T-cell (primary cell): Measurements from ENCODE around the gene ISM1. TPM values are rescaled to one million over a fixed set of nuclear protein-coding genes. Genes with fewer than 3 reads are reported as not detected.

Experiments used
- ATAC-seq, 4 experiments: fragments of 200-7000 bp in 3 of 4; fragments of 150-1000 bp in 1 of 4; cut with Tn5 transposase; replicated peaks in 1 of 4; 1 replicate in 3 of 4; 2 replicates in 1 of 4; pipeline ENCODE4 v1.10.0; 2021; ENCODE audit warnings: moderate library complexity in 3 of 4, mild to moderate bottlenecking in 2 of 4, moderate number of reproducible peaks in 1 of 4
- CTCF ChIA-PET, 2 donors: fragments of 300-600 bp; sonication (Branson Sonifier 250); formaldehyde crosslinking; loops; one replicate each; lab custom pipeline; 2022; ENCODE audit warnings: antibody characterized with exemption in 2 of 2; lab: Charles Lee
- POLR2A ChIA-PET, 2 donors: fragments of 300-600 bp; sonication (Branson Sonifier 250); formaldehyde crosslinking; loops; one replicate each; lab custom pipeline; 2022; ENCODE audit warnings: antibody characterized with exemption in 2 of 2; lab: Charles Lee
- DNase-seq, 35 experiments: peaks; one replicate each; pipeline versions ENCODE4 v3.0.0 to v3.0.0-alpha.2; 2013 to 2023
- H3K27ac ChIP-seq: one replicate; pipeline ENCODE4 v1.5.1; 2013; ENCODE audit warnings: low read length
- H3K27me3 ChIP-seq, 2 experiments: replicated peaks in 1 of 2; 1 replicate in 1 of 2; 2 replicates in 1 of 2; pipeline versions ENCODE4 v1.6.1 to v1.7.0; 2013; ENCODE audit warnings: low read length in 1 of 2, mixed read lengths in 1 of 2; ENCODE audit not compliant: control insufficient read depth in 2 of 2, insufficient read depth in 2 of 2; ENCODE audit errors: extremely low read depth in 1 of 2
- H3K36me3 ChIP-seq, 2 donors: 1 replicate in 1 of 2; 2 replicates in 1 of 2; pipeline versions ENCODE4 v1.6.1 to v1.7.0; 2013; ENCODE audit warnings: low read length in 1 of 2; ENCODE audit not compliant: control insufficient read depth in 2 of 2, insufficient read depth in 1 of 2; ENCODE audit errors: extremely low read depth in 1 of 2
- H3K4me1 ChIP-seq, 2 experiments: 1 replicate in 1 of 2; 2 replicates in 1 of 2; pipeline versions ENCODE4 v1.6.1 to v1.7.0; 2013; ENCODE audit warnings: low read length in 2 of 2, mixed read lengths in 1 of 2; ENCODE audit not compliant: insufficient read depth in 2 of 2, control insufficient read depth in 1 of 2; ENCODE audit errors: extremely low read depth in 1 of 2
- H3K4me3 ChIP-seq, 2 donors: 1 replicate in 1 of 2; 2 replicates in 1 of 2; pipeline versions ENCODE4 v1.5.1 to v1.7.0; 2013; ENCODE audit warnings: mild to moderate bottlenecking in 2 of 2, low read length in 1 of 2, moderate library complexity in 1 of 2; ENCODE audit not compliant: control insufficient read depth in 1 of 2; ENCODE audit errors: extremely low read depth in 1 of 2
- H3K9me3 ChIP-seq: 2 replicates; pipeline ENCODE4 v1.7.0; 2013
- H3K27ac Mint-ChIP-seq, 2 donors: one replicate each; pipeline ENCODE4 v1.8.0; 2020 to 2021; ENCODE audit warnings: mild to moderate bottlenecking in 2 of 2, mixed read lengths in 2 of 2
- H3K27me3 Mint-ChIP-seq, 2 donors: one replicate each; pipeline ENCODE4 v1.8.0; 2021 to 2022; ENCODE audit warnings: mixed read lengths in 2 of 2
- H3K36me3 Mint-ChIP-seq: one replicate; pipeline ENCODE4 v1.8.0; 2021; ENCODE audit warnings: mixed read lengths
- H3K4me1 Mint-ChIP-seq, 3 donors: one replicate each; pipeline ENCODE4 v1.8.0; 2020 to 2022; ENCODE audit warnings: mixed read lengths in 3 of 3, mild to moderate bottlenecking in 1 of 3
- H3K4me3 Mint-ChIP-seq, 3 donors: one replicate each; pipeline ENCODE4 v1.8.0; 2020 to 2022; ENCODE audit warnings: mild to moderate bottlenecking in 3 of 3, mixed read lengths in 3 of 3, moderate library complexity in 3 of 3
- H3K9me3 Mint-ChIP-seq, 3 donors: one replicate each; pipeline ENCODE4 v1.8.0; 2020 to 2022; ENCODE audit warnings: mixed read lengths in 3 of 3
- WGBS: methylation state at CpG from one replicate; pipeline ENCODE4 v1.1.5; 2013; ENCODE audit warnings: missing lambda C conversion rate; ENCODE audit not compliant: insufficient coverage; 5-methylcytosine and 5-hydroxymethylcytosine counted together
- total RNA-seq, 35 experiments: library from RNA in 6 of 35; stranded (reverse) in 6 of 35; fragments of 120-200 nt in 1 of 35; gene quantifications; one replicate each; pipeline versions ENCODE4 v1.2.1 to v1.2.4 and lab custom pipeline; 2013 to 2026

Gene ISM1
- total RNA-seq, 5 donors from 2014 or later (not counting 1 experiment from before 2014, with no cell fraction given): 2.9 to 6.2 (median 4.5) TPM

DNA sequence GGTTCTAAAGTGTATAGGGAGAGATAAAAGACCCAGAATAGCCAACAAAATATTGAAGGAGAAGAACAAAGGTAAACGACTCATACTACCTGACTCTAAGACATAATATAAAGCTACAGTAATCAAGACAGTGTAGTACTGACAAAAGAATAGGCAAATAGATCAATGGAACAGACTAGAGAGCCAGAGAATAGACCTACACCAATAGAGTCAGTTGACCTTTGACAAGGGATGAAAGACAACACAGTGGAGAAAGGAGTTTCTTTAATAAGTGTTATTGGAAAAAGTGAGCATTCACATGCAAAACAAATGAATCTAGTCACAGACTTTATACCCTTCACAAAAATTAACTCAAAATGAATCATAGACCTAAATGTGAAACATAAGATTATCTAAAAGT, 96.4 kb downstream of the ISM1 start:
- peaks cover 4% of the 10 kb centered on the region for H3K36me3 Mint-ChIP-seq
- Histone ChIP-seq H3K9me3 (no peaks in the 10 kb centered on the region), H3K36me3 (no peaks in the 10 kb centered on the region), H3K4me1 (no peaks in the 10 kb centered on the region), H3K4me3 (no peak overlapping the region), H3K27me3 (peaks cover 0 to under 1% of the 10 kb centered on the region in 2 experiments), H3K27ac (no peak overlapping the region)
- H3K27ac Mint-ChIP-seq: no peak overlapping the region
- CTCF ChIA-PET: no interaction called here
- ATAC-seq (no peak), DNase-seq (no peak)
- no CpG with 5 or more reads among the region's 1 CpG for WGBS
- peaks cover 3 to 4% (median 4%) of the 10 kb centered on the region in 3 donors for H3K4me1 Mint-ChIP-seq
- peaks cover 8 to 21% (median 14%) of the 10 kb centered on the region in 3 donors for H3K9me3 Mint-ChIP-seq
- peaks cover 2 to 6% of the 10 kb centered on the region in 2 donors for H3K27me3 Mint-ChIP-seq
- no peak overlapping the region for H3K4me3 Mint-ChIP-seq
- POLR2A ChIA-PET: no interaction called here

DNA sequence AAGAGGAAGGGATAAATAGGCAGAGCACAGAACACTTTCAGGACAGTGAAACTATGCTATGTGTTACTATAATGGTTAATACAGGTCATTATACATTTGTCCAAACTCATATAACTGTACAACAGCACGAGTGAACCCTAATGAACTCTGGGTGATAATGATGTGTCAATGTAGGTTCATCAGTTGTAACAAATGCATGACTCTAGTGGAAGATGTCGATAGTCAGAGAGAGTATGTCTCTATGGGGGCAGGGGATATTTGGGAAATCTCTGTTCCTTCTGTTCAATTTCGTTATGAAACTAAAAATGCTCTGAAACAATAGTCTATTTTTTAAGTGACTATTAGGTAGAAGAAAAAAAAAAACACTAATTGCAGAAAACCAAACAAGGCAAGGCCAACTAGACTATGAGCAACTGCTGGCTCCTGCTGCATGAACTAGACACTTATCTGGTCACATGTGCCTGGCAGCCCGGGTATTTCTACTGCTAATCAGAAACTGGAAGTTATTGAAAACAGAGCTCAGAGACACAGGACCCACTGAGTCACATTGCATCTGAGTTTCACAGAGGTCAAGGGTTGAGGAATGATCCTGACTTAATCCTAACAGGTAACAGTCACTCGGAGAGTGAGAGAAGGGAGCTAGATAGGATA, 97.9 kb downstream of the ISM1 start:
- no peaks in the 10 kb centered on the region for H3K9me3 ChIP-seq
- Mint-ChIP-seq H3K27me3 (peaks cover 0 to 13% of the 10 kb centered on the region in 2 donors), H3K36me3 (no peaks in the 10 kb centered on the region), H3K9me3 (peaks cover 8 to 21% (median 14%) of the 10 kb centered on the region in 3 donors), H3K4me1 (peaks cover 4 to 13% (median 5%) of the 10 kb centered on the region in 3 donors), H3K27ac (no peak overlapping the region), H3K4me3 (no peak overlapping the region)
- H3K4me3 ChIP-seq: no peak overlapping the region
- no peaks in the 10 kb centered on the region for H3K27me3 ChIP-seq
- DNase-seq: no peak
- CTCF ChIA-PET: no interaction called here
- WGBS: 70% methylated on average over 1 of the region's 5 CpGs
- H3K27ac ChIP-seq: no peak overlapping the region
- ATAC-seq: no peak
- H3K36me3 ChIP-seq: no peaks in the 10 kb centered on the region
- H3K4me1 ChIP-seq: no peaks in the 10 kb centered on the region
- POLR2A ChIA-PET: no interaction called here

DNA sequence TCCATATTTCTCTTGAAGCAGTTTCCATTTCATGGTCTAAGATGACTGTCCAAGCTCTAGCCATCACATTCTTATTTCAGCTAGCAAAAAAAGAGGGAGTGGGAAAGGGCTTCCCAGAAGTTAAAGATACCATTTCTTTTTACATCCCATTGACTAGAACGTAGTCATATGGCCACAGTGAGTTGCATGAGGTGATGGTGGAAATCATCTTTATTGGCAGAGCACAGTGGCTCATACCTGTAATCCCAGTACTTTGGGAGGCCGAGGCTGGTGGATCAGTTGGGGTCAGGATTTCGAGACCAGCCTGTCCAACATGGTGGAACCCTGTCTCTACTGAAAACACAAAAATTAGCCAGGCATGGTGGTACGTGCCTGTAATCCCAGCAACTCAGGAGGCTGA, 99.6 kb downstream of the ISM1 start:
- Mint-ChIP-seq H3K4me1 (peaks cover 4 to 13% (median 5%) of the 10 kb centered on the region in 3 donors), H3K4me3 (no peak overlapping the region), H3K27me3 (peaks cover 4 to 23% of the 10 kb centered on the region in 2 donors), H3K9me3 (peaks cover 8 to 21% (median 14%) of the 10 kb centered on the region in 3 donors), H3K36me3 (no peaks in the 10 kb centered on the region), H3K27ac (no peak overlapping the region)
- POLR2A ChIA-PET: no interaction called here
- CTCF ChIA-PET: no interaction called here
- DNase-seq (no peak), ATAC-seq (no peak)
- Histone ChIP-seq H3K27me3 (peaks cover 0 to 2% of the 10 kb centered on the region in 2 experiments), H3K9me3 (no peaks in the 10 kb centered on the region), H3K4me3 (no peak overlapping the region), H3K36me3 (no peaks in the 10 kb centered on the region), H3K4me1 (no peaks in the 10 kb centered on the region), H3K27ac (no peak overlapping the region)
- 89% methylated on average over 1 of the region's 4 CpGs for WGBS

DNA sequence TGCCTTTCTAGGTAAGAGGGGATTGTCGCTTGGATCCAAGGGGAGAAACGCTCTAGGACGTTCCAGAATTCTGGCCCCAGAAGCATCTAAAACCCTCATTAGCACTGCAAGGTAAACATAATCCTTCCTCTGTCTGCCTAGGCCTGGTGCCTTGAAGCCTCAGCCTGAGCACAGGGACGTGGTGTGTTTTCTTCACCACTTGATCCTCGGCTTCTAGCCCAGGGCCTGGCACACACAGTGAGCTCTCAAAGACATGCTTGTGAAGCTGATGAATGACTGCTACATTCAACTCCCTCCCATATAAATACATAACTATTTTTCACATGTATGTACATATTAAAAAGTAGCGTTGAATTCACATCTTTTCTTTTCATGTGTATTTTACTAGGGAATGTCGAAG, 100.3 kb downstream of the ISM1 start:
- H3K4me3 Mint-ChIP-seq: no peak overlapping the region
- peaks cover 8 to 14% (median 9%) of the 10 kb centered on the region in 3 donors for H3K9me3 Mint-ChIP-seq
- CTCF ChIA-PET: no interaction called here
- DNase-seq (no peak), ATAC-seq (no peak)
- Histone ChIP-seq H3K4me1 (no peaks in the 10 kb centered on the region), H3K27ac (no peak overlapping the region), H3K9me3 (no peaks in the 10 kb centered on the region), H3K36me3 (no peaks in the 10 kb centered on the region), H3K27me3 (peaks cover 0 to 2% of the 10 kb centered on the region in 2 experiments), H3K4me3 (no peak overlapping the region)
- no peak overlapping the region for H3K27ac Mint-ChIP-seq
- H3K36me3 Mint-ChIP-seq: no peaks in the 10 kb centered on the region
- peaks cover 4 to 23% of the 10 kb centered on the region in 2 donors for H3K27me3 Mint-ChIP-seq
- WGBS: 73% methylated on average over 2 of the region's 7 CpGs
- H3K4me1 Mint-ChIP-seq: peaks cover 4 to 13% (median 5%) of the 10 kb centered on the region in 3 donors
- POLR2A ChIA-PET: no interaction called here

DNA sequence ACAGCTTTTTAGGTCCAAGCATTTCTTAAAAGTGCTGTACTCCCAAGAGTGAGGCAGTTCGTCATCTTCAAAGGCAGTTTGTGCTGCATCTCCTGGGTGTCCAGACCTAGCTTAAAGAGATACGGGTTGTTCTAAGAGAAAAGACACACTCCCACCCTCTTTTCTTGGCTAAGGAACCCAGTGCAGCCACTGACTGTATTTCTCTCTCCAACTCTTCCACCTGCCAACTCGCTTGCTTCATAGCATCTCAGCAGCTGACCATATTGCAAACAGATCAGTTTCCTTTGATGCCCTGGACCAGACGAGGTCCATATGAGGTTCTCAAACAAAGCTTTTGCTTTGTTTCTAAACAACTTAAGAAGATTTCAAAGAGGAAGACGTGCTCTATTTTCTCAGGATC, 101.1 kb downstream of the ISM1 start:
- H3K4me3 Mint-ChIP-seq: no peak overlapping the region
- peaks cover 2 to 6% (median 5%) of the 10 kb centered on the region in 3 donors for H3K9me3 Mint-ChIP-seq
- CTCF ChIA-PET: no interaction called here
- no peak overlapping the region for H3K27ac Mint-ChIP-seq
- peaks cover 4 to 29% of the 10 kb centered on the region in 2 donors for H3K27me3 Mint-ChIP-seq
- WGBS: 51% methylated on average over 3 of the region's 5 CpGs
- POLR2A ChIA-PET: no interaction called here
- Histone ChIP-seq H3K27me3 (peaks cover 0 to 2% of the 10 kb centered on the region in 2 experiments), H3K27ac (no peak overlapping the region), H3K4me1 (no peaks in the 10 kb centered on the region), H3K36me3 (no peaks in the 10 kb centered on the region), H3K4me3 (no peak overlapping the region), H3K9me3 (no peaks in the 10 kb centered on the region)
- H3K4me1 Mint-ChIP-seq: peaks cover 4 to 13% (median 5%) of the 10 kb centered on the region in 3 donors
- H3K36me3 Mint-ChIP-seq: no peaks in the 10 kb centered on the region
- ATAC-seq (no peak), DNase-seq (no peak)

DNA sequence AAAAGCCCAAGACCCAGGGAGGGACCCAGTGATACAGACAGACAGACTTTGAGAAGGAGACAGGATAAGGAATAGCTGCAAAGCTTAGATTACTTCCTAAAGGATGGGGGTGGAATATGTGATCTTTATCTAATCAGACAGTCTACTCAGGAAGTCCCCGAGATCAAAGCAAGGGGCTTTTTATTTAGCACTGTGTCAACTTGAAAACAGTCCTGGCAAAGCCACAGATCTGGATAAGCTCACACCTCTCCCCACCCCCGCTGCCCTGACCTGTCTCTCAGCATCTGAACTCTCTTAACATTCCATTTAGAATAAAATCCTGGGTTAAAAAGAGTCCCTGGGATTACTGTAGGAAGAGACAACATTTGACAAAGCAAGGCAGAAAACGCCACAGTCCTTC, 101.5 kb downstream of the ISM1 start:
- H3K4me1 Mint-ChIP-seq: peaks cover 4 to 13% (median 5%) of the 10 kb centered on the region in 3 donors
- H3K9me3 Mint-ChIP-seq: peaks cover 0 to 2% (median 2%) of the 10 kb centered on the region in 3 donors
- no peak overlapping the region for H3K4me3 ChIP-seq
- DNase-seq: no peak
- H3K36me3 ChIP-seq: no peaks in the 10 kb centered on the region
- ChIA-PET CTCF (no interaction called here), POLR2A (no interaction called here)
- no peak overlapping the region for H3K4me3 Mint-ChIP-seq
- WGBS: 0% methylated on average over 1 of the region's 3 CpGs
- H3K4me1 ChIP-seq: no peaks in the 10 kb centered on the region
- no peak overlapping the region for H3K27ac ChIP-seq
- no peaks in the 10 kb centered on the region for H3K9me3 ChIP-seq
- peaks cover 4 to 29% of the 10 kb centered on the region in 2 donors for H3K27me3 Mint-ChIP-seq
- no peak overlapping the region for H3K27ac Mint-ChIP-seq
- H3K27me3 ChIP-seq: peaks cover 0 to 2% of the 10 kb centered on the region in 2 experiments
- ATAC-seq: no peak
- H3K36me3 Mint-ChIP-seq: no peaks in the 10 kb centered on the region
